ENCODE data around the gene RORB.

Gene RORB

GRCh38 chr9:74496819-74497747 is at the start of gene RORB:
TSS of gene RORB (plus strand) at chr9:74497335. CDS start at chr9:74497977, 642 bp downstream.
- peak; percentile 93 for DNase-seq

GRCh38 chr9:74447451-74448193 is 49.5 kb upstream of the RORB start:
- no peak for DNase-seq

GRCh38 chr9:74449060-74449459 is 48.1 kb upstream of the RORB start:
- DNase-seq, result no peak

GRCh38 chr9:74458832-74459231 is 38.3 kb upstream of the RORB start:
- no peak for DNase-seq

- no peak for DNase-seq
These were observed 33.3 kb upstream of the RORB start for GRCh38 chr9:74463825-74464224.

GRCh38 chr9:74478606-74479005 is 18.5 kb upstream of the RORB start:
- DNase-seq, result no peak

- DNase-seq, result peak; percentile 1
These were observed 17.4 kb upstream of the RORB start for GRCh38 chr9:74479711-74480110.

- no peak for DNase-seq
These were observed 9.7 kb upstream of the RORB start for GRCh38 chr9:74487395-74487794.

- no peak for DNase-seq
These were observed 3.6 kb upstream of the RORB start for GRCh38 chr9:74493512-74493911.

- no peak for DNase-seq
These were observed 2.6 kb upstream of the RORB start for GRCh38 chr9:74494490-74494889.

GRCh38 chr9:74496406-74496805 is 729 bp upstream of the RORB start:
- peak; percentile 6 for DNase-seq

GRCh38 chr9:74497748-74498620 is 849 bp downstream of the RORB start:
- DNase-seq, result peak; percentile 62

GRCh38 chr9:74498621-74499095 is 1.5 kb downstream of the RORB start:
- DNase-seq, result no peak

- DNase-seq, result no peak
These were observed 2.0 kb downstream of the RORB start for GRCh38 chr9:74499111-74499601.

- no peak for DNase-seq
These were observed 2.8 kb downstream of the RORB start for GRCh38 chr9:74499770-74500583.

- no peak for DNase-seq
These were observed 3.4 kb downstream of the RORB start for GRCh38 chr9:74500584-74500924.

GRCh38 chr9:74501570-74501969 is 4.4 kb downstream of the RORB start:
- no peak for DNase-seq

GRCh38 chr9:74503219-74503618 is 6.1 kb downstream of the RORB start:
- no peak for DNase-seq

- DNase-seq, result no peak
These were observed 6.5 kb downstream of the RORB start for GRCh38 chr9:74503666-74504065.

GRCh38 chr9:74511333-74511732 is 14.2 kb downstream of the RORB start:
- DNase-seq, result no peak

- DNase-seq, result no peak
These were observed 15.3 kb downstream of the RORB start for GRCh38 chr9:74512416-74512815.

- no peak for DNase-seq
These were observed 16.1 kb downstream of the RORB start for GRCh38 chr9:74513221-74513620.

All from NCI-H1092 treated with DMSO at 0.1 percent for 48 hours (cell line).